IMR-90 (cell line): Measurements from ENCODE around the gene AOPEP. TPM values are rescaled to one million over a fixed set of nuclear protein-coding genes. Genes with fewer than 3 reads are reported as not detected.

ENCODE experiments used
- ATAC-seq: fragments of 200-7000 bp; cut with Tn5 transposase; 2 replicates; pipeline ENCODE4 v1.9.1; 2020; ENCODE audit warnings: low read depth, mild to moderate bottlenecking, moderate library complexity
- BruUV-seq: library from RNA; stranded (reverse); fragments of 400-500 nt; replicated peaks from 2 replicates; lab custom pipeline; 2021; lab: Mats Ljungman, UMichigan
- CTCF ChIA-PET: fragments of 300-600 bp; formaldehyde crosslinking; extraction: SDS; loops from one replicate; lab custom pipeline; 2021; ENCODE audit warnings: antibody characterized with exemption; lab: Yijun Ruan, JAX
- POLR2A ChIA-PET: fragments of 300-600 bp; sonication (Branson Sonifier 250); formaldehyde crosslinking; loops from one replicate; lab custom pipeline; 2022; ENCODE audit warnings: antibody characterized with exemption; ENCODE audit not compliant: unreplicated experiment; lab: Charles Lee
- DNase-seq: peaks from one replicate; pipeline ENCODE4 v3.0.0; 2013
- H2AFZ ChIP-seq: replicated peaks from 2 replicates; pipeline ENCODE3; 2013; ENCODE audit warnings: low read length, mild to moderate bottlenecking; ENCODE audit not compliant: poor library complexity
- H2AK5ac ChIP-seq: 2 replicates; pipeline ENCODE4 v1.6.1; 2013; ENCODE audit warnings: low read depth, low read length, inconsistent platforms
- H2AK9ac ChIP-seq: replicated peaks from 2 replicates; pipeline ENCODE3; 2013; ENCODE audit warnings: mild to moderate bottlenecking, low read depth, low read length, moderate library complexity; ENCODE audit not compliant: poor library complexity
- H2BK120ac ChIP-seq: 2 replicates; pipeline ENCODE4 v1.6.1; 2013; ENCODE audit warnings: low read depth, low read length, inconsistent platforms
- H2BK15ac ChIP-seq: 3 replicates; pipeline ENCODE4 v1.6.1; 2013; ENCODE audit warnings: low read depth, low read length, inconsistent platforms
- H2BK20ac ChIP-seq: 2 replicates; pipeline ENCODE4 v1.6.1; 2013; ENCODE audit warnings: low read depth, mild to moderate bottlenecking, inconsistent platforms, low read length, moderate library complexity
- H2BK5ac ChIP-seq: 2 replicates; pipeline ENCODE4 v1.6.1; 2013; ENCODE audit warnings: mild to moderate bottlenecking, low read depth, low read length, inconsistent platforms; ENCODE audit not compliant: poor library complexity, severe bottlenecking
- H3K14ac ChIP-seq: replicated peaks from 2 replicates; pipeline ENCODE4 v1.6.1; 2013; ENCODE audit warnings: low read depth, low read length, inconsistent platforms
- H3K18ac ChIP-seq: 2 replicates; pipeline ENCODE4 v1.6.1; 2013; ENCODE audit warnings: low read depth, low read length, control low read depth
- H3K23ac ChIP-seq: 2 replicates; pipeline ENCODE4 v1.6.1; 2013; ENCODE audit warnings: low read depth, low read length, inconsistent platforms
- H3K27ac ChIP-seq: 2 replicates; pipeline ENCODE4 v1.5.1; 2013; ENCODE audit warnings: mild to moderate bottlenecking, control low read depth, low read length; ENCODE audit not compliant: insufficient read depth
- H3K27me3 ChIP-seq: 2 replicates; pipeline ENCODE4 v1.6.1; 2013; ENCODE audit warnings: low read length; ENCODE audit not compliant: control insufficient read depth, insufficient read depth
- H3K36me3 ChIP-seq: 2 replicates; pipeline ENCODE4 v1.6.1; 2013; ENCODE audit warnings: low read length, mixed read lengths; ENCODE audit not compliant: control insufficient read depth, insufficient read depth
- H3K4ac ChIP-seq: 2 replicates; pipeline ENCODE4 v1.6.1; 2013; ENCODE audit warnings: low read depth, low read length, inconsistent platforms
- H3K4me1 ChIP-seq: 2 replicates; pipeline ENCODE4 v1.6.1; 2013; ENCODE audit warnings: low read length, mixed read lengths; ENCODE audit not compliant: control insufficient read depth, insufficient read depth
- H3K4me2 ChIP-seq: 2 replicates; pipeline ENCODE4 v1.6.1; 2013; ENCODE audit warnings: low read depth, mild to moderate bottlenecking, control low read depth, low read length, moderate library complexity
- H3K4me3 ChIP-seq: 2 replicates; pipeline ENCODE4 v1.5.1; 2013; ENCODE audit warnings: low read depth, mild to moderate bottlenecking, control low read depth, low read length, moderate library complexity; ENCODE audit not compliant: insufficient read depth
- H3K56ac ChIP-seq: 2 replicates; pipeline ENCODE4 v1.6.1; 2013; ENCODE audit warnings: low read length, inconsistent platforms; ENCODE audit not compliant: insufficient read depth; ENCODE audit errors: extremely low read depth
- H3K79me1 ChIP-seq, 2 experiments: 2 replicates each; pipeline ENCODE4 v1.6.1; 2013; ENCODE audit warnings: low read length in 2 of 2, inconsistent platforms in 1 of 2, low read depth in 1 of 2
- H3K9ac ChIP-seq: 2 replicates; pipeline ENCODE4 v1.6.1; 2013; ENCODE audit warnings: low read depth, low read length, control low read depth
- H3K9me1 ChIP-seq: 2 replicates; pipeline ENCODE4 v1.6.1; 2013; ENCODE audit warnings: low read length, inconsistent platforms; ENCODE audit not compliant: insufficient read depth
- H3K9me3 ChIP-seq: 2 replicates; pipeline ENCODE4 v1.6.1; 2013; ENCODE audit warnings: low read length; ENCODE audit not compliant: control insufficient read depth, insufficient read depth
- H4K20me1 ChIP-seq: 2 replicates; pipeline ENCODE4 v1.6.1; 2013; ENCODE audit warnings: low read length, inconsistent platforms; ENCODE audit not compliant: insufficient read depth
- H4K5ac ChIP-seq: 2 replicates; pipeline ENCODE4 v1.6.1; 2013; ENCODE audit warnings: mild to moderate bottlenecking, low read depth, low read length, control low read depth
- H4K8ac ChIP-seq, 2 experiments: 2 replicates each; pipeline ENCODE4 v1.6.1; 2013; ENCODE audit warnings: low read depth in 2 of 2, low read length in 2 of 2, control low read depth in 1 of 2, inconsistent platforms in 1 of 2
- H4K91ac ChIP-seq: 2 replicates; pipeline ENCODE4 v1.6.1; 2013; ENCODE audit warnings: low read depth, low read length, inconsistent platforms; ENCODE audit not compliant: insufficient read depth
- CHD1 ChIP-seq: IDR thresholded peaks from 2 replicates; pipeline ENCODE4 v1.6.1; 2012; ENCODE audit warnings: low read depth, low read length, improper control_type of control experiment
- NFE2L2 ChIP-seq: fragments of 150-350 bp; IDR thresholded peaks from 2 replicates; pipeline ENCODE4 v1.6.1; 2016; ENCODE audit warnings: low read depth, mild to moderate bottlenecking, low read length
- SMC3 ChIP-seq: fragments of 150-350 bp; IDR thresholded peaks from 2 replicates; pipeline ENCODE4 v1.6.1; 2016; ENCODE audit warnings: low read depth, mild to moderate bottlenecking, antibody characterized with exemption, low read length, moderate library complexity
- WGBS, 2 experiments: methylation state at CpG; one replicate each; pipeline versions ENCODE4 v1.1.5 to v1.1.7; 2013; ENCODE audit warnings: missing lambda C conversion rate in 2 of 2; ENCODE audit not compliant: insufficient read length in 1 of 2; ENCODE audit errors: extremely low coverage in 2 of 2; 5-methylcytosine and 5-hydroxymethylcytosine counted together
- dilution Hi-C: fragments of 300-500 bp; cut with HindIII; formaldehyde crosslinking; loops from one replicate; pipeline ENCODE4 v1.14.3; 2018; ENCODE audit warnings: low sequenced_read_pairs; ENCODE audit not compliant: unreplicated experiment
- in situ Hi-C: fragments of 300-500 bp; cut with MboI; formaldehyde crosslinking; loops from 3 replicates; pipeline ENCODE4 v1.14.3; 2019; ENCODE audit warnings: low sequenced_read_pairs, inconsistent platforms, mixed read lengths
- intact Hi-C: fragments of 100-400 bp; cut with micrococcal nuclease; formaldehyde crosslinking; loops from 2 replicates; pipeline ENCODE4 v1.10.0; 2022
- polyA plus RNA-seq, 3 experiments: library from polyadenylated mRNA; depleted of rRNA; stranded (reverse); fragments of >200 nt; gene quantifications; 2 replicates each; pipeline ENCODE4 v1.2.3, GENCODE V29; 2012; ENCODE audit warnings: low replicate concordance in 1 of 3
- total RNA-seq: library from RNA; depleted of rRNA; stranded (reverse); fragments of >200 nt; gene quantifications from 2 replicates; pipeline ENCODE4 v1.2.3, GENCODE V29; 2012

AOPEP gene
- total and polyA plus RNA-seq, 2 of the 4 experiments (the other 2 are of a cell fraction) = 34.9 to 38.7 TPM

DNA sequence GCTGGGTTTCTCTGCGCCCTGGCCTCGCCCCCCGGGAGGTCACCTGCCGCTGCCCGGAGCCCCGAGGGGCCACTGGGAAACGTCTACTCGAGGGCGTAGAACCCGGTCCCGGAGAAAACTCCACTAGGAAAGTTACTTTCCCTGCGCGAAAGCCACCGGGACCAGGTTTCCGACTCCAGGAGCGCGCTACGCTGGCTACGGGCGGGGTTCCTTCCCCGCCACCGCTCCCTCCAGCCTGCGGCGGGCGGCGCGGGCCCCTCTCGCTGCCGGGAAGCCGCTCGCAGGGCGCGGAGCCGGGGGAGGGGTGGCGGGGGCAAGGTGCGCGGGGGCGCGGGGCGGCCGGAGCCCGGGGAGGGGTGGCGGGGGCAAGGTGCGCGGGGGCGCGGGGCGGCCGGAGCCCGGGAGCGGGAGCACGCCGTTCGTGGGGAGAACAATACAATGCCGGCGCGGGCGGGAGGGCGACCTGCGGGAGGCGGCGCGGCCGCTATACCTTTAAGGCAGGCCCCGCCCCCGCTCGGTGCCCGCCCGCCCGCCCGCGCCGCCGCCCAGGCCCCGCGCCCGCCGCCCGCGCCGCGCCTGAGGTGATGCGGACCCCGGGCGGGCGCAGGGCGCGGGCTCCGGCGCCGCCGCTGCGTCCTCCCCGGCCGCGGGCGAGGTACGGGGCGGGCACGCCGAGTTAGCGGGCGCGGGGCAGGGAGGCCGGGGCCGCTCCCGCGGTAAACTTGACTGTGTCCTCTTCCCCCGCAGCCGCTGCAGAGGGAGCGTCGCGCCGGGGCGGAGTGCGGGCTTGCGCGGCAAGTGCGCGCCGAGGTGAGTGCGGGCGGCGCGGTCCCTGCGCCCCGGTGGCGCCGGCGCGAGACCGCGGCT is 278.1 kb downstream of the AOPEP start:
- peaks cover 3% of the 10 kb centered on the region; the same call in 1 of the 2 replicates for H3K4me1 ChIP-seq

More for the DNA sequence above, 278.1 kb downstream of the AOPEP start:
- Histone ChIP-seq H3K27me3 (no peaks in the 10 kb centered on the region), H3K4me3 (peak overlapping the region; percentile 92), H2BK15ac (peak overlapping the region; percentile 61; the same call in 2 of the 3 replicates), H4K8ac (peak overlapping the region; percentile 38 to 83), H4K5ac (peak overlapping the region; percentile 88), H3K9me1 (peaks cover 8% of the 10 kb centered on the region), H3K79me1 (peaks cover 8 to 36% of the 10 kb centered on the region in 2 experiments; a peak in 3 of 4 replicates), H3K9me3 (no peaks in the 10 kb centered on the region), H3K14ac (peak overlapping the region; percentile 41), H2BK5ac (peak overlapping the region; percentile 97), H4K20me1 (no peaks in the 10 kb centered on the region), H2BK20ac (no peak overlapping the region), H3K56ac (peak overlapping the region; percentile 95), H2AK5ac (peak overlapping the region; percentile 43; the same call in 1 of the 2 replicates), H3K23ac (peak overlapping the region; percentile 64), H4K91ac (peak overlapping the region; percentile 87), H3K18ac (peak overlapping the region; percentile 69), H3K9ac (peak overlapping the region; percentile 99), H2AFZ (peak overlapping the region; percentile 92), H3K4ac (peak overlapping the region; percentile 97), H3K4me2 (peak overlapping the region; percentile 55), H2BK120ac (peak overlapping the region; percentile 90), H3K27ac (peak overlapping the region; percentile 99), H3K36me3 (peaks cover 11% of the 10 kb centered on the region), H2AK9ac (peak overlapping the region; percentile 96)
- POLR2A ChIA-PET = interaction anchor here (0.6 kb wide), 1 partner anchor 1211 kb away, joined by 3 read pairs; no protein-coding TSS in a partner anchor
- intact Hi-C loops (loop anchor here (1.0 to 5.0 kb wide), 3 partner anchors 82 to 202 kb away; no protein-coding TSS in a partner anchor), in situ Hi-C loops (loop anchor here (10.0 kb wide), 1 partner anchor 320 kb away; no protein-coding TSS in a partner anchor), dilution Hi-C loops (no loop called here)
- no peak for DNase-seq
- no TSS peak for BruUV-seq
- CTCF ChIA-PET = interaction anchor here (1.2 kb wide), 1 partner anchor 324 kb away, joined by 3 read pairs; no protein-coding TSS in a partner anchor
- ATAC-seq = peak; percentile 70
- 0% methylated on average over 29 of the region's 133 CpGs; no CpG with 5 or more reads in 1 of the 2 experiments for WGBS, 2 experiments
- TF ChIP-seq SMC3 = no peak
- TF ChIP-seq NFE2L2 = no peak
- 0 out of 2 replicates have a peak, but pooled peaks have one; percentile 55 for TF ChIP-seq CHD1
